ENCODE measurements around the gene NOP58.

NOP58 gene

GRCh38 chr2:202307690-202308089 lies 42.1 kb downstream of the NOP58 start:
- peak; percentile 52 for DNase-seq

- DNase-seq, result peak; percentile 41
Observed at GRCh38 chr2:202311823-202312388, 46.3 kb downstream of the NOP58 start.

GRCh38 chr2:202314116-202314515 lies 48.6 kb downstream of the NOP58 start:
- DNase-seq, result no peak

GRCh38 chr2:202317080-202317857 lies 51.7 kb downstream of the NOP58 start:
- DNase-seq, result peak; percentile 4

GRCh38 chr2:202320362-202320761 lies 54.8 kb downstream of the NOP58 start:
- DNase-seq, result peak; percentile 1

- no peak for DNase-seq
Observed at GRCh38 chr2:202322435-202322834, 56.9 kb downstream of the NOP58 start.

GRCh38 chr2:202327858-202328257 lies 62.3 kb downstream of the NOP58 start:
- DNase-seq, result peak; percentile 15

- no peak for DNase-seq
Observed at GRCh38 chr2:202335791-202336467, 70.4 kb downstream of the NOP58 start.

- DNase-seq, result no peak
Observed at GRCh38 chr2:202337151-202337550, 71.6 kb downstream of the NOP58 start.

- DNase-seq, result no peak
Observed at GRCh38 chr2:202337706-202338346, 72.3 kb downstream of the NOP58 start.

GRCh38 chr2:202339071-202339870 lies 73.7 kb downstream of the NOP58 start:
- DNase-seq, result no peak

- no peak for DNase-seq
Observed at GRCh38 chr2:202344178-202344577, 78.6 kb downstream of the NOP58 start.

GRCh38 chr2:202346180-202346579 lies 80.6 kb downstream of the NOP58 start:
- DNase-seq, result no peak
